ENCODE measurements around the gene USP8.

The USP8 gene

DNA sequence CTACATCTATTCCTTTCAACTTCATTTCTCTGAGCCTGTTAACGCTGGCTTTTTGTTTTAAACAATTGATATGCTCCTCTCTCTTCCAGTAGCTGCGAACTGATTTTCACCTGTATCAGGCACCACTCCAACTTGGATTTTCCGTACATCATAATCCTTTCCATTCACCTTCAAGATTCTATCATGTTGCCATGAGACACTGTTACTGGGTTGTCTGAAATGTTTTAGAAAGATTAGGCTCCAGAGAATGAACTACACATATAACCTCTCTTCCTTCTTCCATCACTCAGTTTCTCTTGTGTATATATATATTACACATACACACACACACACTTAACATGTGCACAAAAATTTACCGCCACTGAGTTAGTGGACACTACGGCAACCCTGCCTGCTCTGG is 122.4 kb downstream of the USP8 start, which contains the start of gene USP50:
USP50 (minus strand) TSS at position 101 of the 400 bp plus-strand sequence. CDS start 141 bp downstream, outside the sequence.
- no peak for DNase-seq

- DNase-seq = no peak
Measured at GRCh38 chr15:50549326-50549725, 125.1 kb downstream of the USP8 start.

- DNase-seq = no peak
Measured at GRCh38 chr15:50552238-50552637, 128.0 kb downstream of the USP8 start.

GRCh38 chr15:50556642-50557371 is 132.6 kb downstream of the USP8 start:
- DNase-seq = no peak

DNA sequence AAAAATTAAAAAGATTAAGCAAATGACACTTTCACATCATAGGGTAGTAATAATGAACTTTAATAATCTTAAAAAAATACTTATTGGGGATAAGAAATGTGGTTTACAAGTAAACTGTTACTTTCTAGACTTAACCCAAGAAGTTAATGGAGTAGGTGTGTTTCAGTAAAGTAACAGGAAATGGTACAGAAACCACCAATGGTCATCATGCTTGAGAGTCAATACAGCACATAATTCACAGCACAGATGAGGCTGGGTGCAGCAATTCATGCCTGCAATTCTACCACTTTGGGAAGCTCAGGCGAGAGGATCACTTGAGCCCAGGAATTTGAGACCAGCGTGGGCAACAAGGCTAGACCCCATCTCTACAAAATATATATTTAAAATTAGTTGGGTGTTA is 133.8 kb downstream of the USP8 start:
- DNase-seq = no peak

- no peak for DNase-seq
Measured at GRCh38 chr15:50562735-50563640, 138.8 kb downstream of the USP8 start.

- no peak for DNase-seq
Measured at GRCh38 chr15:50563756-50564155, 139.6 kb downstream of the USP8 start.
